KMS-11 (cell line): ENCODE results near the gene GBP4.

Experiments
- H2AFZ ChIP-seq: fragments of 200-600 bp; sonication (generic); 2 replicates; pipeline ENCODE4 v1.6.1; 2016; ENCODE audit warnings: antibody characterized with exemption, mixed run types, low read depth
- H3K27ac ChIP-seq: fragments of 200-600 bp; sonication (generic); 2 replicates; pipeline ENCODE4 v1.6.1; 2016; ENCODE audit warnings: mild to moderate bottlenecking, mixed run types
- H3K27me3 ChIP-seq: fragments of 200-600 bp; sonication (generic); 2 replicates; pipeline ENCODE4 v1.6.1; 2017; ENCODE audit warnings: mild to moderate bottlenecking, low read depth, mixed run types, moderate library complexity; ENCODE audit not compliant: insufficient read depth
- H3K36me3 ChIP-seq: fragments of 200-600 bp; sonication (generic); 2 replicates; pipeline ENCODE4 v1.6.1; 2017; ENCODE audit warnings: mild to moderate bottlenecking, mixed run types; ENCODE audit not compliant: insufficient read depth
- H3K4me1 ChIP-seq: fragments of 200-600 bp; sonication (generic); 2 replicates; pipeline ENCODE4 v1.6.1; 2016; ENCODE audit warnings: mild to moderate bottlenecking, low read depth, mixed run types; ENCODE audit not compliant: poor library complexity, severe bottlenecking
- H3K4me2 ChIP-seq: fragments of 200-600 bp; sonication (generic); 2 replicates; pipeline ENCODE4 v1.7.0; 2016; ENCODE audit warnings: mild to moderate bottlenecking, mixed run types
- H3K4me3 ChIP-seq: fragments of 200-600 bp; sonication (generic); IDR thresholded peaks from 2 replicates; pipeline ENCODE4 v1.6.1; 2017; ENCODE audit warnings: low read depth, low read length, mixed read lengths; ENCODE audit not compliant: insufficient read depth
- H3K79me2 ChIP-seq: fragments of 200-600 bp; sonication (generic); 2 replicates; pipeline ENCODE4 v1.6.1; 2016; ENCODE audit warnings: low read depth, mixed run types; ENCODE audit not compliant: insufficient read depth
- H3K9ac ChIP-seq: fragments of 200-600 bp; sonication (generic); 2 replicates; pipeline ENCODE4 v1.6.1; 2016; ENCODE audit warnings: mild to moderate bottlenecking, mixed run types
- H4K20me1 ChIP-seq: fragments of 200-600 bp; sonication (generic); 2 replicates; pipeline ENCODE4 v1.6.1; 2016; ENCODE audit warnings: mild to moderate bottlenecking, mixed run types; ENCODE audit not compliant: insufficient read depth
- CTCF ChIP-seq: fragments of 200-600 bp; sonication (generic); conservative IDR thresholded peaks from 2 replicates; pipeline ENCODE4 v1.6.1; 2017; ENCODE audit warnings: low read depth, mild to moderate bottlenecking, antibody characterized with exemption, low read length, moderate library complexity, mixed read lengths

The GBP4 gene

GRCh38 chr1:89147678-89148658 lies 50.8 kb downstream of the GBP4 start:
- Histone ChIP-seq H3K4me2 (no peak overlapping the region), H3K27ac (no peak overlapping the region), H3K79me2 (no peaks in the 10 kb centered on the region), H3K36me3 (no peaks in the 10 kb centered on the region), H3K27me3 (no peaks in the 10 kb centered on the region), H4K20me1 (no peaks in the 10 kb centered on the region), H3K4me1 (no peaks in the 10 kb centered on the region), H3K4me3 (no peak overlapping the region), H2AFZ (no peak overlapping the region), H3K9ac (no peak overlapping the region)
- TF ChIP-seq CTCF, result no peak

GRCh38 chr1:89146721-89147120 lies 52.0 kb downstream of the GBP4 start:
- H3K79me2 ChIP-seq, result no peaks in the 10 kb centered on the region
- no peak overlapping the region for H3K9ac ChIP-seq
- no peak overlapping the region for H3K27ac ChIP-seq
- no peaks in the 10 kb centered on the region for H3K4me1 ChIP-seq
- H2AFZ ChIP-seq, result no peak overlapping the region
- H3K4me2 ChIP-seq, result no peak overlapping the region
- no peak for TF ChIP-seq CTCF
- no peaks in the 10 kb centered on the region for H3K36me3 ChIP-seq
- no peaks in the 10 kb centered on the region for H4K20me1 ChIP-seq
- H3K4me3 ChIP-seq, result no peak overlapping the region
- H3K27me3 ChIP-seq, result no peaks in the 10 kb centered on the region

GRCh38 chr1:89143484-89143883 lies 55.3 kb downstream of the GBP4 start:
- no peaks in the 10 kb centered on the region for H4K20me1 ChIP-seq
- TF ChIP-seq CTCF, result no peak

GRCh38 chr1:89142160-89142559 lies 56.6 kb downstream of the GBP4 start:
- Histone ChIP-seq H3K27ac (no peak overlapping the region), H4K20me1 (no peaks in the 10 kb centered on the region), H3K4me1 (no peaks in the 10 kb centered on the region), H3K4me2 (no peak overlapping the region), H3K36me3 (no peaks in the 10 kb centered on the region), H3K27me3 (no peaks in the 10 kb centered on the region), H2AFZ (no peak overlapping the region), H3K79me2 (no peaks in the 10 kb centered on the region), H3K9ac (no peak overlapping the region), H3K4me3 (no peak overlapping the region)
- TF ChIP-seq CTCF, result no peak

More at GRCh38 chr1:89143484-89143883, 55.3 kb downstream of the GBP4 start:
- H3K79me2 ChIP-seq, result no peaks in the 10 kb centered on the region
- H3K27ac ChIP-seq, result no peak overlapping the region
- no peaks in the 10 kb centered on the region for H3K36me3 ChIP-seq
- H3K4me3 ChIP-seq, result no peak overlapping the region
- no peak overlapping the region for H3K4me2 ChIP-seq
- no peaks in the 10 kb centered on the region for H3K27me3 ChIP-seq
- no peak overlapping the region for H2AFZ ChIP-seq
- H3K4me1 ChIP-seq, result no peaks in the 10 kb centered on the region
- no peak overlapping the region for H3K9ac ChIP-seq
